HepG2 (cell line): Measurements from ENCODE around the gene CBX2. TPM values are rescaled to one million over a fixed set of nuclear protein-coding genes. Genes with fewer than 3 reads are reported as not detected.
A peak's percentile ranks its signal among the peaks of the same experiment; 100 is the strongest.

Experiments used
- AHR ChIP-seq: IDR thresholded peaks from 2 replicates; pipeline ENCODE4 v1.6.1; 2018; ENCODE audit warnings: missing genetic modification reagents, missing compliant biosample characterization
- ARNT2 ChIP-seq: sonication (generic); formaldehyde crosslinking; IDR thresholded peaks from 2 replicates; pipeline ENCODE4 v1.8.0; 2022; ENCODE audit warnings: mild to moderate bottlenecking, low read depth, missing genetic modification reagents, moderate library complexity
- HMG20B ChIP-seq: conservative IDR thresholded peaks from 2 replicates; pipeline ENCODE4 v1.6.1; 2016; ENCODE audit warnings: missing genetic modification reagents, missing compliant biosample characterization
- HOXA5 ChIP-seq: sonication (generic); formaldehyde crosslinking; IDR thresholded peaks from 2 replicates; pipeline ENCODE4 v1.4.0; 2020; ENCODE audit warnings: missing genetic modification reagents
- KDM5B ChIP-seq: sonication (generic); formaldehyde crosslinking; IDR thresholded peaks from 2 replicates; pipeline ENCODE4 v1.4.0; 2020; ENCODE audit warnings: missing genetic modification reagents, mild to moderate bottlenecking, borderline replicate concordance
- MYC ChIP-seq: sonication (generic); formaldehyde crosslinking; IDR thresholded peaks from 2 replicates; pipeline ENCODE4 v1.9.0; 2021; ENCODE audit warnings: missing genetic modification reagents, borderline replicate concordance
- NFKBIZ ChIP-seq: IDR thresholded peaks from 2 replicates; pipeline ENCODE4 v1.6.1; 2018; ENCODE audit warnings: missing genetic modification reagents, missing compliant biosample characterization
- NFYC ChIP-seq: IDR thresholded peaks from 2 replicates; pipeline ENCODE4 v1.6.1; 2016; ENCODE audit warnings: missing genetic modification reagents, missing compliant biosample characterization
- RAD51 ChIP-seq: fragments of 450-650 bp; IDR thresholded peaks from 2 replicates; pipeline ENCODE4 v1.6.1; 2016; ENCODE audit warnings: borderline replicate concordance
- RNF2 ChIP-seq: fragments of 450-650 bp; conservative IDR thresholded peaks from 2 replicates; pipeline ENCODE4 v1.6.1; 2016; ENCODE audit warnings: low read depth
- SRSF1 ChIP-seq: fragments of 200-400 bp; formaldehyde crosslinking; optimal IDR thresholded peaks from 2 replicates; pipeline ENCODE3; 2017; ENCODE audit warnings: mild to moderate bottlenecking, low read depth, low read length, moderate library complexity
- SRSF9 ChIP-seq: fragments of 200-400 bp; formaldehyde crosslinking; IDR thresholded peaks from 2 replicates; pipeline ENCODE4 v1.6.1; 2018; ENCODE audit warnings: borderline replicate concordance, mild to moderate bottlenecking, low read depth, low read length; ENCODE audit not compliant: insufficient read depth, poor library complexity, severe bottlenecking
- ZBTB7B ChIP-seq: sonication (generic); formaldehyde crosslinking; IDR thresholded peaks from 2 replicates; pipeline ENCODE4 v1.4.0; 2020; ENCODE audit warnings: missing genetic modification reagents
- ZMYM4 ChIP-seq: sonication (generic); formaldehyde crosslinking; IDR thresholded peaks from 2 replicates; pipeline ENCODE4 v1.8.1; 2023; ENCODE audit warnings: mild to moderate bottlenecking, missing genetic modification reagents
- ZNF138 ChIP-seq: sonication (generic); formaldehyde crosslinking; IDR thresholded peaks from 2 replicates; pipeline ENCODE4 v1.5.0; 2020; ENCODE audit warnings: mild to moderate bottlenecking, low read depth, missing genetic modification reagents
- ZNF430 ChIP-seq: sonication (generic); formaldehyde crosslinking; IDR thresholded peaks from 2 replicates; pipeline ENCODE4 v1.9.0; 2021; ENCODE audit warnings: mild to moderate bottlenecking, missing genetic modification reagents
- ZNF432 ChIP-seq: sonication (generic); formaldehyde crosslinking; IDR thresholded peaks from 2 replicates; pipeline ENCODE4 v1.5.0; 2020; ENCODE audit warnings: missing genetic modification reagents, mild to moderate bottlenecking, borderline replicate concordance
- ZNF530 ChIP-seq: sonication (generic); formaldehyde crosslinking; IDR thresholded peaks from 2 replicates; pipeline ENCODE4 v1.5.0; 2020; ENCODE audit warnings: low read depth, mild to moderate bottlenecking, missing genetic modification reagents
- ZNF605 ChIP-seq: sonication (generic); formaldehyde crosslinking; IDR thresholded peaks from 2 replicates; pipeline ENCODE4 v1.8.0; 2022; ENCODE audit warnings: mild to moderate bottlenecking, missing genetic modification reagents
- ZNF713 ChIP-seq: sonication (generic); formaldehyde crosslinking; IDR thresholded peaks from 2 replicates; pipeline ENCODE4 v1.4.0; 2020; ENCODE audit warnings: mild to moderate bottlenecking, missing genetic modification reagents
- ZNF841 ChIP-seq: sonication (generic); formaldehyde crosslinking; IDR thresholded peaks from 2 replicates; pipeline ENCODE4 v1.8.1; 2023; ENCODE audit warnings: missing genetic modification reagents, borderline replicate concordance
- ZSCAN22 ChIP-seq: sonication (generic); formaldehyde crosslinking; IDR thresholded peaks from 2 replicates; pipeline ENCODE4 v1.4.0; 2020; ENCODE audit warnings: mild to moderate bottlenecking, missing genetic modification reagents
- polyA plus RNA-seq, 8 experiments: library from polyadenylated mRNA; depleted of rRNA in 3 of 8; stranded (reverse) in 7 of 8; unstranded in 1 of 8; fragments of >200 nt; fragmentation: Illumina TruSeq in 4 of 8; extraction: Trizol in 4 of 8; gene quantifications; 2 replicates each; pipeline versions ENCODE4 v1.2.1 to v1.2.3, GENCODE V29; 2011 to 2016; ENCODE audit warnings: low read depth in 4 of 8, missing spikeins in 1 of 8, mixed read lengths in 1 of 8; ENCODE audit not compliant: insufficient read depth in 1 of 8
- total RNA-seq, 5 experiments: library from RNA; depleted of rRNA; stranded (reverse); fragments of >200 nt; fragmentation: Illumina TruSeq; extraction: Trizol; gene quantifications; 2 replicates each; pipeline ENCODE4 v1.2.3, GENCODE V29; 2016; ENCODE audit warnings: low read depth in 1 of 5
- TF ChIP-seq, protein P1 (sequence below): IDR thresholded peaks from 2 replicates; pipeline ENCODE4 v1.6.1; 2012; ENCODE audit warnings: low read length, improper control_type of control experiment
- TF ChIP-seq, protein P2 (sequence below): sonication (generic); formaldehyde crosslinking; IDR thresholded peaks from 2 replicates; pipeline ENCODE4 v1.4.0; 2020; ENCODE audit warnings: missing genetic modification reagents
- TF ChIP-seq, protein P3 (sequence below): IDR thresholded peaks from 2 replicates; pipeline ENCODE4 v1.6.1; 2016; ENCODE audit warnings: control low read depth
- TF ChIP-seq, protein P4 (sequence below): sonication (generic); formaldehyde crosslinking; IDR thresholded peaks from 2 replicates; pipeline ENCODE4 v1.8.0; 2022; ENCODE audit warnings: missing genetic modification reagents, low read depth, mild to moderate bottlenecking, borderline replicate concordance

Gene CBX2
- total and polyA plus RNA-seq, 2 of the 13 experiments (the other 11 are each of a cell fraction or from before 2014, with no cell fraction given) = 14.5 to 31.1 TPM

DNA sequence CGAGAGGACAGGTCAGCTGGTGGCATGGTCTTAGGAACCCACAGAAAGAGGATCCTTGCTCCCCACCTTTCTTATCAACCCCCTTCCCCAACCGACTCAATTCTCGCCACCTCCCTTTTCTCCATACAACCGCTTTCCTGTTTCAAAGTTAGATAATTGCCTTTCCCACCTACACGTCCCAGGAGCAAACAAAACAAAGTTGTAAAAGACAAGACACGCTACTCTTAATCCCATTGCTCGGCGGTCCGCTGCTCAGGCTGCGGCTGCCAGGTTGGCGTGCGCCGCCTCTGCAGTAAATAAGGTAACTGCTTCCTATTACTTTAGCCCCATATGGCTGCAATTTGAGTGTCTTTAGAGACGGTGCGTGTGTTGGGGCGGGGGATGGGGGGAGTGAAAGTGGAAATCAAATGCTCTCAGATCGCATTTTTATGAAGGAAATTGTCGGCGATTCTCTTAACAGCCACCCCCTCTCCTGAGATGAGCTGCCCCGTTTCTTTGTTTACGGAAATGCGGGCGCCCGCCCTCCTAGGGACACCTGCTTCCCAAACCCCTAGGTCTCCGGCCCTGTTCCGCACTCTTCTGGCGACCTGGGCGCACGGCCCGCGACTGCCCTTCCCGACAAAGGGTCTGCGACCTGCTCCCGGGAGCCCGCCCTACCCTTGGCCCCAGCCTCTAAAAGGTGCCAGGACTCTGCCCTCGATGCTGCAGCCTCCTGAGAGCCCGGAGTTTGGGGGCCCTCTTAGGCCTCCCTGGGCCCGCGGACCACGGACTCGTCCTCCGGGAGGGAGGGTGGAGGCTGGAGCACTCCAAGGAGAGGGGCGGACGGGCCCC lies 22.6 kb downstream of the CBX2 start (continued):
- TF ChIP-seq AHR (CRISPR knock-in tag) = no peak; the same call in 1 of the 2 replicates
- no peak for TF ChIP-seq HMG20B
- TF ChIP-seq ZNF530 (CRISPR knock-in tag) = no peak
- TF ChIP-seq ZNF841 (CRISPR knock-in tag) = no peak
- TF ChIP-seq SRSF1 = peak; percentile 27
- TF ChIP-seq RAD51 = no peak
- no peak for TF ChIP-seq ZBTB7B (CRISPR knock-in tag)
- TF ChIP-seq ZMYM4 (CRISPR knock-in tag) = no peak
- no peak for TF ChIP-seq KDM5B
- TF ChIP-seq ZNF432 (CRISPR knock-in tag) = no peak
- TF ChIP-seq ZNF430 = no peak
- no peak for TF ChIP-seq ZSCAN22 (CRISPR knock-in tag)
- TF ChIP-seq, protein P1, sequence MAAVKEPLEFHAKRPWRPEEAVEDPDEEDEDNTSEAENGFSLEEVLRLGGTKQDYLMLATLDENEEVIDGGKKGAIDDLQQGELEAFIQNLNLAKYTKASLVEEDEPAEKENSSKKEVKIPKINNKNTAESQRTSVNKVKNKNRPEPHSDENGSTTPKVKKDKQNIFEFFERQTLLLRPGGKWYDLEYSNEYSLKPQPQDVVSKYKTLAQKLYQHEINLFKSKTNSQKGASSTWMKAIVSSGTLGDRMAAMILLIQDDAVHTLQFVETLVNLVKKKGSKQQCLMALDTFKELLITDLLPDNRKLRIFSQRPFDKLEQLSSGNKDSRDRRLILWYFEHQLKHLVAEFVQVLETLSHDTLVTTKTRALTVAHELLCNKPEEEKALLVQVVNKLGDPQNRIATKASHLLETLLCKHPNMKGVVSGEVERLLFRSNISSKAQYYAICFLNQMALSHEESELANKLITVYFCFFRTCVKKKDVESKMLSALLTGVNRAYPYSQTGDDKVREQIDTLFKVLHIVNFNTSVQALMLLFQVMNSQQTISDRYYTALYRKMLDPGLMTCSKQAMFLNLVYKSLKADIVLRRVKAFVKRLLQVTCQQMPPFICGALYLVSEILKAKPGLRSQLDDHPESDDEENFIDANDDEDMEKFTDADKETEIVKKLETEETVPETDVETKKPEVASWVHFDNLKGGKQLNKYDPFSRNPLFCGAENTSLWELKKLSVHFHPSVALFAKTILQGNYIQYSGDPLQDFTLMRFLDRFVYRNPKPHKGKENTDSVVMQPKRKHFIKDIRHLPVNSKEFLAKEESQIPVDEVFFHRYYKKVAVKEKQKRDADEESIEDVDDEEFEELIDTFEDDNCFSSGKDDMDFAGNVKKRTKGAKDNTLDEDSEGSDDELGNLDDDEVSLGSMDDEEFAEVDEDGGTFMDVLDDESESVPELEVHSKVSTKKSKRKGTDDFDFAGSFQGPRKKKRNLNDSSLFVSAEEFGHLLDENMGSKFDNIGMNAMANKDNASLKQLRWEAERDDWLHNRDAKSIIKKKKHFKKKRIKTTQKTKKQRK = no peak
- TF ChIP-seq NFYC (CRISPR knock-in tag) = no peak
- TF ChIP-seq, protein P2, sequence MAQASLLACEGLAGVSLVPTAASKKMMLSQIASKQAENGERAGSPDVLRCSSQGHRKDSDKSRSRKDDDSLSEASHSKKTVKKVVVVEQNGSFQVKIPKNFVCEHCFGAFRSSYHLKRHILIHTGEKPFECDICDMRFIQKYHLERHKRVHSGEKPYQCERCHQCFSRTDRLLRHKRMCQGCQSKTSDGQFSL (CRISPR knock-in tag) = no peak
- TF ChIP-seq SRSF9 = no peak
- no peak for TF ChIP-seq RNF2
- TF ChIP-seq NFKBIZ (CRISPR knock-in tag) = no peak
- peak; percentile 50 for TF ChIP-seq ARNT2 (CRISPR knock-in tag)
- TF ChIP-seq, protein P3, sequence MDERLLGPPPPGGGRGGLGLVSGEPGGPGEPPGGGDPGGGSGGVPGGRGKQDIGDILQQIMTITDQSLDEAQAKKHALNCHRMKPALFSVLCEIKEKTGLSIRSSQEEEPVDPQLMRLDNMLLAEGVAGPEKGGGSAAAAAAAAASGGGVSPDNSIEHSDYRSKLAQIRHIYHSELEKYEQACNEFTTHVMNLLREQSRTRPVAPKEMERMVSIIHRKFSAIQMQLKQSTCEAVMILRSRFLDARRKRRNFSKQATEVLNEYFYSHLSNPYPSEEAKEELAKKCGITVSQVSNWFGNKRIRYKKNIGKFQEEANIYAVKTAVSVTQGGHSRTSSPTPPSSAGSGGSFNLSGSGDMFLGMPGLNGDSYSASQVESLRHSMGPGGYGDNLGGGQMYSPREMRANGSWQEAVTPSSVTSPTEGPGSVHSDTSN = no peak
- TF ChIP-seq MYC (CRISPR knock-in tag) = no peak; the same call in 1 of the 2 replicates
- no peak; the same call in 1 of the 2 replicates for TF ChIP-seq HOXA5 (CRISPR knock-in tag)
- TF ChIP-seq ZNF713 (CRISPR knock-in tag) = 0 out of 2 replicates have a peak, but pooled peaks have one; percentile 41
- TF ChIP-seq ZNF138 = no peak
- no peak; the same call in 1 of the 2 replicates for TF ChIP-seq ZNF605
- TF ChIP-seq, protein P4, sequence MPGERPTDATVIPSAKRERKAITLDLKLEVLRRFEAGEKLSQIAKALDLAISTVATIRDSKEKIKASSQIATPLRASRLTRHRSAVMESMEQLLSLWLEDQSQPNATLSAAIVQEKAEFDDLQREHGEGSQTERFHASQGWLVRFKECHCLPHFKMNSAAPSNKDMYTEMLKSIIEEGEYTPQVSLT = no peak
